HepG2 (cell line): ENCODE results near the gene ERMARD. TPM values are rescaled to one million over a fixed set of nuclear protein-coding genes. Genes with fewer than 3 reads are reported as not detected.

Experiments used
- CCAR2 ChIP-seq: fragments of 200-400 bp; formaldehyde crosslinking; optimal IDR thresholded peaks from 2 replicates; pipeline ENCODE3; 2018; ENCODE audit warnings: low read depth, mild to moderate bottlenecking, low read length, moderate library complexity
- E2F2 ChIP-seq: sonication (generic); formaldehyde crosslinking; IDR thresholded peaks from 2 replicates; pipeline ENCODE4 v1.4.0; 2020; ENCODE audit warnings: missing genetic modification reagents, borderline replicate concordance
- GTF2F1 ChIP-seq: fragments of 150-350 bp; IDR thresholded peaks from 2 replicates; pipeline ENCODE4 v1.6.1; 2014; ENCODE audit warnings: low read length
- NFKB2 ChIP-seq: sonication (generic); formaldehyde crosslinking; IDR thresholded peaks from 2 replicates; pipeline ENCODE4 v1.4.0; 2020; ENCODE audit warnings: missing genetic modification reagents, borderline replicate concordance
- RNF219 ChIP-seq: sonication (generic); formaldehyde crosslinking; IDR thresholded peaks from 2 replicates; pipeline ENCODE4 v1.5.0; 2020; ENCODE audit warnings: mild to moderate bottlenecking, missing genetic modification reagents
- ZNF292 ChIP-seq: sonication (generic); formaldehyde crosslinking; IDR thresholded peaks from 2 replicates; pipeline ENCODE4 v1.8.1; 2022; ENCODE audit warnings: mild to moderate bottlenecking, low read depth, missing genetic modification reagents, borderline replicate concordance
- ZNF577 ChIP-seq: sonication (generic); formaldehyde crosslinking; IDR thresholded peaks from 2 replicates; pipeline ENCODE4 v1.4.0; 2020; ENCODE audit warnings: mild to moderate bottlenecking, low read depth, missing genetic modification reagents, borderline replicate concordance
- ZNF737 ChIP-seq: sonication (generic); formaldehyde crosslinking; IDR thresholded peaks from 2 replicates; pipeline ENCODE4 v1.5.0; 2020; ENCODE audit warnings: missing genetic modification reagents, mild to moderate bottlenecking, borderline replicate concordance
- ZNF761 ChIP-seq: sonication (generic); formaldehyde crosslinking; conservative IDR thresholded peaks from 2 replicates; pipeline ENCODE4 v1.4.0; 2020; ENCODE audit warnings: mild to moderate bottlenecking, missing genetic modification reagents
- polyA plus RNA-seq, 8 experiments: library from polyadenylated mRNA; depleted of rRNA in 3 of 8; stranded (reverse) in 7 of 8; unstranded in 1 of 8; fragments of >200 nt; fragmentation: Illumina TruSeq in 4 of 8; extraction: Trizol in 4 of 8; gene quantifications; 2 replicates each; pipeline versions ENCODE4 v1.2.1 to v1.2.3, GENCODE V29; 2011 to 2016; ENCODE audit warnings: low read depth in 4 of 8, missing spikeins in 1 of 8, mixed read lengths in 1 of 8; ENCODE audit not compliant: insufficient read depth in 1 of 8
- total RNA-seq, 5 experiments: library from RNA; depleted of rRNA; stranded (reverse); fragments of >200 nt; fragmentation: Illumina TruSeq; extraction: Trizol; gene quantifications; 2 replicates each; pipeline ENCODE4 v1.2.3, GENCODE V29; 2016; ENCODE audit warnings: low read depth in 1 of 5
- TF ChIP-seq, protein P1 (sequence below): sonication (generic); formaldehyde crosslinking; IDR thresholded peaks from 2 replicates; pipeline ENCODE4 v1.5.0; 2020; ENCODE audit warnings: missing genetic modification reagents
- TF ChIP-seq, protein P2 (sequence below), 2 experiments: sonication (generic) in 1 of 2; formaldehyde crosslinking in 1 of 2; IDR thresholded peaks; 2 replicates each; pipeline versions ENCODE4 v1.4.0 to v1.6.1; 2018 to 2020; ENCODE audit warnings: missing genetic modification reagents in 2 of 2, borderline replicate concordance in 1 of 2, low read depth in 1 of 2, mild to moderate bottlenecking in 1 of 2, missing biosample characterization in 1 of 2
- TF ChIP-seq, protein P3 (sequence below): sonication (generic); formaldehyde crosslinking; IDR thresholded peaks from 2 replicates; pipeline ENCODE4 v1.8.1; 2022; ENCODE audit warnings: low read depth, mild to moderate bottlenecking, missing genetic modification reagents
- TF ChIP-seq, protein P4 (sequence below): sonication (generic); formaldehyde crosslinking; IDR thresholded peaks from 2 replicates; pipeline ENCODE4 v1.8.0; 2022; ENCODE audit warnings: mild to moderate bottlenecking, missing genetic modification reagents, borderline replicate concordance

ERMARD gene
- total and polyA plus RNA-seq, 2 of the 13 experiments (the other 11 are each of a cell fraction or from before 2014, with no cell fraction given) = 8.8 to 10.7 TPM

- TF ChIP-seq, protein P1, sequence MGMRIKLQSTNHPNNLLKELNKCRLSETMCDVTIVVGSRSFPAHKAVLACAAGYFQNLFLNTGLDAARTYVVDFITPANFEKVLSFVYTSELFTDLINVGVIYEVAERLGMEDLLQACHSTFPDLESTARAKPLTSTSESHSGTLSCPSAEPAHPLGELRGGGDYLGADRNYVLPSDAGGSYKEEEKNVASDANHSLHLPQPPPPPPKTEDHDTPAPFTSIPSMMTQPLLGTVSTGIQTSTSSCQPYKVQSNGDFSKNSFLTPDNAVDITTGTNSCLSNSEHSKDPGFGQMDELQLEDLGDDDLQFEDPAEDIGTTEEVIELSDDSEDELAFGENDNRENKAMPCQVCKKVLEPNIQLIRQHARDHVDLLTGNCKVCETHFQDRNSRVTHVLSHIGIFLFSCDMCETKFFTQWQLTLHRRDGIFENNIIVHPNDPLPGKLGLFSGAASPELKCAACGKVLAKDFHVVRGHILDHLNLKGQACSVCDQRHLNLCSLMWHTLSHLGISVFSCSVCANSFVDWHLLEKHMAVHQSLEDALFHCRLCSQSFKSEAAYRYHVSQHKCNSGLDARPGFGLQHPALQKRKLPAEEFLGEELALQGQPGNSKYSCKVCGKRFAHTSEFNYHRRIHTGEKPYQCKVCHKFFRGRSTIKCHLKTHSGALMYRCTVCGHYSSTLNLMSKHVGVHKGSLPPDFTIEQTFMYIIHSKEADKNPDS (CRISPR knock-in tag) = peak; percentile 16; the same call in 1 of the 2 replicates
- peak; percentile 32 for TF ChIP-seq CCAR2
- TF ChIP-seq RNF219 (CRISPR knock-in tag) = no peak
- no peak for TF ChIP-seq GTF2F1
- no peak for TF ChIP-seq E2F2 (CRISPR knock-in tag)
- peak; percentile 85; the same call in 1 of the 2 replicates for TF ChIP-seq NFKB2 (CRISPR knock-in tag)
- peak; percentile 26; the same call in 1 of the 2 replicates for TF ChIP-seq ZNF737
- peak; percentile 92 for TF ChIP-seq ZNF761
- TF ChIP-seq ZNF577 (CRISPR knock-in tag) = no peak
- TF ChIP-seq, protein P2, sequence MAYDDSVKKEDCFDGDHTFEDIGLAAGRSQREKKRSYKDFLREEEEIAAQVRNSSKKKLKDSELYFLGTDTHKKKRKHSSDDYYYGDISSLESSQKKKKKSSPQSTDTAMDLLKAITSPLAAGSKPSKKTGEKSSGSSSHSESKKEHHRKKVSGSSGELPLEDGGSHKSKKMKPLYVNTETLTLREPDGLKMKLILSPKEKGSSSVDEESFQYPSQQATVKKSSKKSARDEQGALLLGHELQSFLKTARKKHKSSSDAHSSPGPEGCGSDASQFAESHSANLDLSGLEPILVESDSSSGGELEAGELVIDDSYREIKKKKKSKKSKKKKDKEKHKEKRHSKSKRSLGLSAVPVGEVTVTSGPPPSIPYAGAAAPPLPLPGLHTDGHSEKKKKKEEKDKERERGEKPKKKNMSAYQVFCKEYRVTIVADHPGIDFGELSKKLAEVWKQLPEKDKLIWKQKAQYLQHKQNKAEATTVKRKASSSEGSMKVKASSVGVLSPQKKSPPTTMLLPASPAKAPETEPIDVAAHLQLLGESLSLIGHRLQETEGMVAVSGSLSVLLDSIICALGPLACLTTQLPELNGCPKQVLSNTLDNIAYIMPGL (CRISPR knock-in tag; IDR thresholded peaks at IDR 0.05; ENCODE audit: borderline replicate concordance in 1 of 2, low read depth in 1 of 2) = peak in 1 of 2 experiments; percentile 68; a peak in 2 of 4 replicates
- peak; percentile 99 for TF ChIP-seq ZNF292 (CRISPR knock-in tag)
- TF ChIP-seq, protein P3, sequence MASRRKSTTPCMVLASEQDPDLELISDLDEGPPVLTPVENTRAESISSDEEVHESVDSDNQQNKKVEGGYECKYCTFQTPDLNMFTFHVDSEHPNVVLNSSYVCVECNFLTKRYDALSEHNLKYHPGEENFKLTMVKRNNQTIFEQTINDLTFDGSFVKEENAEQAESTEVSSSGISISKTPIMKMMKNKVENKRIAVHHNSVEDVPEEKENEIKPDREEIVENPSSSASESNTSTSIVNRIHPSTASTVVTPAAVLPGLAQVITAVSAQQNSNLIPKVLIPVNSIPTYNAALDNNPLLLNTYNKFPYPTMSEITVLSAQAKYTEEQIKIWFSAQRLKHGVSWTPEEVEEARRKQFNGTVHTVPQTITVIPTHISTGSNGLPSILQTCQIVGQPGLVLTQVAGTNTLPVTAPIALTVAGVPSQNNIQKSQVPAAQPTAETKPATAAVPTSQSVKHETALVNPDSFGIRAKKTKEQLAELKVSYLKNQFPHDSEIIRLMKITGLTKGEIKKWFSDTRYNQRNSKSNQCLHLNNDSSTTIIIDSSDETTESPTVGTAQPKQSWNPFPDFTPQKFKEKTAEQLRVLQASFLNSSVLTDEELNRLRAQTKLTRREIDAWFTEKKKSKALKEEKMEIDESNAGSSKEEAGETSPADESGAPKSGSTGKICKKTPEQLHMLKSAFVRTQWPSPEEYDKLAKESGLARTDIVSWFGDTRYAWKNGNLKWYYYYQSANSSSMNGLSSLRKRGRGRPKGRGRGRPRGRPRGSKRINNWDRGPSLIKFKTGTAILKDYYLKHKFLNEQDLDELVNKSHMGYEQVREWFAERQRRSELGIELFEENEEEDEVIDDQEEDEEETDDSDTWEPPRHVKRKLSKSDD (CRISPR knock-in tag) = peak; percentile 73; the same call in 1 of the 2 replicates
- TF ChIP-seq, protein P4, sequence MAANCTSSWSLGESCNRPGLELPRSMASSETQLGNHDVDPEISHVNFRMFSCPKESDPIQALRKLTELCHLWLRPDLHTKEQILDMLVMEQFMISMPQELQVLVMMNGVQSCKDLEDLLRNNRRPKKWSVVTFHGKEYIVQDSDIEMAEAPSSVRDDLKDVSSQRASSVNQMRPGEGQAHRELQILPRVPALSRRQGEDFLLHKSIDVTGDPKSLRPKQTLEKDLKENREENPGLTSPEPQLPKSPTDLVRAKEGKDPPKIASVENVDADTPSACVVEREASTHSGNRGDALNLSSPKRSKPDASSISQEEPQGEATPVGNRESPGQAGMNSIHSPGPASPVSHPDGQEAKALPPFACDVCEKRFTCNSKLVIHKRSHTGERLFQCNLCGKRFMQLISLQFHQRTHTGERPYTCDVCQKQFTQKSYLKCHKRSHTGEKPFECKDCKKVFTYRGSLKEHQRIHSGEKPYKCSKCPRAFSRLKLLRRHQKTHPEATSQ (CRISPR knock-in tag) = peak; percentile 49; the same call in 1 of the 2 replicates
These were observed 49.4 kb downstream of the ERMARD start (continued) for GRCh38 chr6:169800668-169801395.
